Caki2 (cell line): Measurements from ENCODE around the gene ANKRD1. TPM values are rescaled to one million over a fixed set of nuclear protein-coding genes. Genes with fewer than 3 reads are reported as not detected.
"Not testable (repeated sequence)": the region's sequence is repeated elsewhere in the genome, so short reads cannot be mapped to it uniquely, and the experiment has no call there.

Experiments used
- DNase-seq: peaks from one replicate; pipeline ENCODE4 v3.0.0-alpha.2; 2015; ENCODE audit warnings: low read depth
- in situ Hi-C: cut with HindIII; loops from 2 replicates; pipeline ENCODE4 v1.10.0; 2016; ENCODE audit warnings: low sequenced_read_pairs, low pct_unique_long_range_greater_than_20kb, mixed read lengths
- total RNA-seq: library from RNA; depleted of rRNA; stranded (reverse); fragments of >200 nt; shearing (Covaris generic); gene quantifications from 2 replicates; pipeline ENCODE4 v1.2.3, GENCODE V29; 2014; ENCODE audit warnings: low replicate concordance

ANKRD1 gene
- total RNA-seq, 1 experiment from 2014 or later = 30.7 TPM

DNA sequence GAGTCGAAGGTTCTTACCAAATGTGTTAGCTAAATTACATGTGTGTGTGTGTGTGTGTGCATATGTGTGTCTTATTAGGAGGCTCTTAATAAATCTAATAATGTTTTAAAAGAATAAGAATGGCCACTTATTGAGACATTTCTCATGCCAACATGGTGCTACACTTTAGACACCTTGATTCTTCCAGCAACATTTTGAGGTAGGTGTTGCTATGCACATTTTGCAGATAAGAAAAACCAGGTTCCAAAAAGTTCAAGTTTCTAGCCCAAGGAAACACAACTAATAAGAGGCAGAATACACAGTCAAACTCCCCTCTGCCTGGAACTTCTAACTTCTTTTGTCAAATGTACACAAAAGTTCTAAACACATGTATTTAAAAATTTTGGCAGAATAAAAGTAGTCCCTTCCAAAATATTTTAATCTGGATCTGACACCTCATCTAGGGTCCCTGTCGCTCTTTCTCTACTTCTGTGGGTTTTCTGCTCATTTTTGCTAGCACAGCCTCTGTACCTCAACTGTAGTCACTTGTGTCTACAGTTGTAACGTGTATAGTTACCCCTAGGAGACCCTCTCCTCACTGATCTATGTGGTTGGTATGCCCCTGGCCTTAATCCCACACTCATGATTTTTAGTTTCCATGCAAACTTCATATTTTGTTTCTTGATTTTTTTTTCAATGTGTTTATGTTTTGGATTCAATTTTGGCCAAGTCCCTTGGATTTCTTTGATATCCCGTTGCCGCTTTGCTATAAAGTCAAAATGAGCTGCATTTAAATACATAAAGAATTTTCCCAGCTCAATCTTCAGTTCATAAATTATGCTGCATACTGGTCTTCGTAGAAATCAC is 4.3 kb downstream of the ANKRD1 start:
- no peak for DNase-seq
- in situ Hi-C loops = no loop called here

DNA sequence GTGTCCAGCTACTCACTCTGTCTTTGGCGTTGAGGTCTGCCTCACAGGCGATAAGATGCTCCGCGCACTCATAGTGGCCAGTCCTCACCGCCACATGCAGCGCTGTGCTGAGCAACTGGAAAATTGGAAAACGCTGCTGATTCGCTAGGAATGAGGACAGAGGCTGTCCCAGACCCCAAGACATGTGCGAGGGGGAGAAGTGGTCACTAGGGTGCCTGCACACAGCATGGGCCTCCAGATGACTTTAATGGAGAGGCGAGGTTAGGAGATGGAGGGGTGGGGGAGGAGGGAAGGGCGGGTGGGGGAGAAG is 5.2 kb downstream of the ANKRD1 start:
- in situ Hi-C loops = no loop called here
- no peak for DNase-seq

DNA sequence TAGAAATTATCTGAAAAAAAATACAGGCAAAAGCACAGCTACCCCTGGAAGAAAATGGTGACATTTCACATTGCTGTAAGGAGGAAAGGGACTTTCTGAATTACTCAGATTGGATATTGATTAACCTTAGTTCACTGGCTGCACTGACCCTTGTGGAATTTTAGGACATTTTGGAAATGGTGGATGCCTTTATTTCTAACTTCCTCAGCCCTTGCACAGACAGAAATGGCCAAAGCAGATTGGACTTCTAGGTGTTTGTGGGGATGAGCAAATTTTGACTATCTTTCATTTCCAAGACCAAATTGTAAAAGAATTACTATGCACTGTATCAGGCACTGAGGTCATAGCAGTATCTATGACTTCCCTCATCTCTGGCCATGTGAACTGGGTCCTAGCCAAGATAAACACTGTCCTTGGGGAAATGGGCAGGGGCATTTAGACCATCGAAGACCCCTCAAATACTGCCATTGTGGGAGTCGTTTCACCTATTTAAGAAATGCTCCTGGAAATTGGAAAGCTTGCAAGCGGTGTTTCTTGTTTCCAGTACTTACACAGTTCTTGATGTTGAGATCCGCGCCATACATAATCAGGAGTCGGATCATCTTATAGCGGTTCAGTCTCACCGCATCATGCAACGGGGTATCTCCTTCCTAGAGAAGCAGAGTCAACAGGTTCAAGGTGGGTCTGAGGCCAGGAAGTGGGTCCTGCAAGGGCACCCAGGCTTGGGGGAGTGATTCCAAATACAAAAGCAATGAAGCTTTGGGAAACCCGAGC is 5.7 kb downstream of the ANKRD1 start:
- no peak for DNase-seq
- in situ Hi-C loops = no loop called here

DNA sequence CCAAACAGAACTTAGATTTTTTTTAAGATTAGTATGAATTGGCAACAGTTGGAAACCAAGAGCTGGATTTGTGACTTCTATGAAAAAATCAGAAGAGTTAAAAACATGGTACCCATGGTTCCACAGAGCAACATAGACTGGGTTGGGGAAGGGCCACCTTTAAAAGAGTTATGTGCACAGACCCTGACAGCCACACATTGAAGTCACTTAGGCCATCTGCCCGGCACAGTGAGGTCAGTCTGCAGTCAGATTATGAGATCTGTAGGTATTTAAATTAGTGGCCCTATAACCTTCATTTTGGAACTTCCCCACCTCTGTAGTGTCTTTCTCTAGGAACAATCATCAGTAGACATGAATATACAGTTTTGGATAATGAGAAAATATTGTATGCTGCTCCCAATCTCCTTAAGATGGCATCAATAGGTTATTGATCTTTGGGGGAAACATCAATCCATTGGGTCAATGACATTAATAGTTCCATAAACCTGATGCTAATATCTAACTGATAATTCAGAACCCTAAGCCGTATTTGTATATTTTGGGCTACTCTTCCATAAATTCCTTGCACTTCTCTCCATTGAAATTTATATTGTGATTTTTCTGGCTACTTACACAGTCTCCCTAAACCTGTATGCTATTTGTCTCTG is 7.0 kb downstream of the ANKRD1 start:
- in situ Hi-C loops = no loop called here
- DNase-seq = no peak

DNA sequence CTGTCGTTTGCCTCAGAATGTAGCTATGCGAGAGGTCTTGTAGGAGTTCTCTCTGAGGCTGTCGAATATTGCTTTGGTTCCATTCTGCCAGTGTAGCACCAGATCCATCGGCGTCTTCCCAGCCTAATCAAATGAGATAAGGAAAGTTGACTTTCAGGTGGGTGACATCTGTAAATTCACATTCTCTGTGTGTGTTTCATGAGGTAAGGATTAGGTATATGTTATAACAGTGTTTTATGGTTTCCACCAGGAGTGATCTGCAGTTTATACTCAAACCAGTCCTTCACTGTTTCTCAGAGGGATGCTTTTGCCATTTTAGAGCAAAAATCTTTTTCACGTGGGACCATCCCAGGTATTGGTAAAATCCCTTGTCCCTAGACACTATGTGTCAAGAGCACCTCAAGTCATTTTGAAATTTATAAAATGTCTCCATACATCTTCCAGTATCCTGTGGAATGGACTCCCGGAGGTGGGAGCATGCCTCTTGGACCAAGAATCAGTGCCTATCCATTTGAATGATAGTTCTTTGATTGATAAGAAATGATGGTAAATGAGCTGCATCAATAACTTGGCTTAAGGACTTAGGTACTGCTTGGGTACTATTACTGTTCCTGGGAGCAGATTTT is 7.9 kb downstream of the ANKRD1 start:
- in situ Hi-C loops = no loop called here
- DNase-seq = no peak

DNA sequence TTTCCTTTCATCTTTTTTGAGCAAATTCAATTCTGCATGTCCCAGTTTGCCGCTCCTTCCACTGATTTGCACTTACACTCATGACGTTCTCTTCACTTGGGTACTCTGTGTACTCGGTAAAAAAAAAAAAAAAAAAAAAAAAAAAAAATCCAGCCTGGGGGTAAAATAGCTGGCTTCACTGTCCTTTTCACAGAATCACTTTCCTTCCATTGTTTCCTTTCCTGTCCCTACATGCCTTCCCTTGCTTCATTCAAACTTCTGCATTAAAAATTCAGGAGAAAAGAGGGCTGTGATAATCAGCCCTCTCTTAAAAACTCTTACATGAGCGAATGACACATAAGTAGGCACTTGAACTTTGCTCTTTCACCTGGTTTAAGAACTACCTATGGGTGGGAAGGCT is 8.7 kb downstream of the ANKRD1 start:
- DNase-seq = no peak
- in situ Hi-C loops = no loop called here

DNA sequence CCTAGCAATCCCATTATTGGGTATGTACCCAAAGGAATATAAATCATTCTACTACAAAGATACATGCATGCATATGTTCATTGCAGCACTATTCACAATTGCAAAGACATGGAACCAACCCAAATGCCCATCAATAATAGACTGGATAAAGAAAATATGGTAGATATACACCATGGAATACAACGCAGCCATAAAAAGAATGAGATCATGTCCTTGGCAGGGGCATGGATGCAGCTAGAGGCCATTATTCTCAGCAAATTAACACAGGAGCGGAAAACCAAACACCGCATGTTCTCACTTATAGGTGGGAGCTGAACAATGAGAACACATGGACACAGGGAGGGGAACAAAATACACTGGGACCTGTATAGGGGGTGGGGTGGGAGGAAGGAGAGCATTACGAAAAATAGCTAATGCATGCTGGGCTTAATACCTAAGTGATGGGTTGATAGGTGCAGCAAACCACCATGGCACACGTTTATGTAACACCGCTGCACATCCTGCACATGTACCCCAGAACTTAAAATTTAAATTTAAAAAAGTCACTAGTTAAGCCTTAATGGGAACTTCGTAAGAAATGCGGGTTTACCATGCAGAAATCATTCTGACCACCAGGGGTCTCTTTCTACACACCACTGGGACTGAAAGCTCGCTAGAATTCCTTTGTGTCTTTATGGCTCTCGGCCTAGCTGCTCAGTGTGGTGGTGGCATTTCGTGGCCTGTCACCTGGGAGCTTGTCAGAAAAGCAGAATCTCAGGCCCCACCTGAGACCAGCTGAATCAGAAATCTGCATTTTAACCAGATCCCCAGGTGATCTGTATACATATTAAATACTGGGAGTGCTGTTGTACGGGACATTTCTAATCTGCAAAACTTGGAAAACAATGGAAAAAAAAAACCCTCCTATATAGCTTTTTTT is 9.5 kb downstream of the ANKRD1 start:
- peak; percentile 62 for DNase-seq
- in situ Hi-C loops = no loop called here

DNA sequence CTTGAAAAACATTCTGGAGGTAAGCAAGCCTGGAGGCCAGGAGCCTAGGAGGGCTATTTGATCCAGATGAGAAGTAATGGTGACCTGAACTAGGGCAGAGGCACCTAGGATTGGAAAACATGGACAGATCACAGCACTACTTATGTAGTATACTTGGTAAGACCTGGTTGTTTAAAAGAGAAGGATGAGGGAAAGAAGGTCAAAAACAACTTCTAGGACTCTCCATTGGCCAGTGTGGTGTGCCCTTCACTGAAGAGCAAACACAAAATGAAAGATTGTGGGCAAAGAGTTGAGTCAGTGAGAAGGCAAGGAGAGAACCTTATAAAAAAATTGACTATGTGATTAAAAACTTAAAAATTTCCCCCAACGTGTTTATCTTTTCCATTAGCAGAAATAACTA is 14.3 kb downstream of the ANKRD1 start:
- in situ Hi-C loops = no loop called here
- no peak for DNase-seq

DNA sequence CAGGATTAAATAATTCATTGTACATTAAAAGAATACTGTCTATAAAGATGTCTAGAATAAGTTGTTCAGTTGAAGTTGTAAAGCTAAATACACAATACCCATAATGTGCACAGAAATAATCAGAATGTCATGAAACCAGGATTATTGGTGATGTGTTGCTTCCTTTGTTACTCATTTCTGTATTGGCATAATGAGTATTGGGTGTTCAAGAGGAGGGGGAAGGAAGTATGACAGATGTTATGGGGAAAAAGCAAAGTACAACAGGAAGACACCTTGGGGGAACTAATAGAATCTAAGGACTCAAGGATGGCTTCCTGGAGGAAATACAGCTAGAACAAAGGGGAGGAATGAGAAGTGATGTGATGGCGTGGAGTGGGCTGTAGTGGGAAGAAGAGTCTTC is 15.0 kb downstream of the ANKRD1 start:
- in situ Hi-C loops = no loop called here

DNA sequence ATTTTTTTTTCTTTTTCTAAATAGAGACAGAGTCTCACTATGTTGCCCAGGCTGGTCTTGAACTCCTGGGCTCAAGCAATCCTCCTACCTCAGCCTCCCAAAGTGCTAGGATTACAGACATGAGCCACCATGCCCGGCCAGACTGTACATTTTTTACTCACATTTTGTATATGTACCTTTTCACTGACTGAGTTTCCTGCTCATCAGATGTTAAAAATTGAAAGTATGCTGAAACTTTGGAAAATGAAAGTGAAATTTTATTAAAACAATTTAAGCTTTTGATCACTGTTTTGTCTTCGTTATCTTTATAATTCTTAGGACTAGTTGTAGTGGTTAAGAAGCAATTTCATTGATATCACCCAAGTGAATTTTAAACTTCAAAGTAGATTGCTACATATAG is 24.0 kb downstream of the ANKRD1 start:
- DNase-seq, in situ Hi-C loops: not testable (repeated sequence)

More for the DNA sequence above, 15.0 kb downstream of the ANKRD1 start:
- no peak for DNase-seq

DNA sequence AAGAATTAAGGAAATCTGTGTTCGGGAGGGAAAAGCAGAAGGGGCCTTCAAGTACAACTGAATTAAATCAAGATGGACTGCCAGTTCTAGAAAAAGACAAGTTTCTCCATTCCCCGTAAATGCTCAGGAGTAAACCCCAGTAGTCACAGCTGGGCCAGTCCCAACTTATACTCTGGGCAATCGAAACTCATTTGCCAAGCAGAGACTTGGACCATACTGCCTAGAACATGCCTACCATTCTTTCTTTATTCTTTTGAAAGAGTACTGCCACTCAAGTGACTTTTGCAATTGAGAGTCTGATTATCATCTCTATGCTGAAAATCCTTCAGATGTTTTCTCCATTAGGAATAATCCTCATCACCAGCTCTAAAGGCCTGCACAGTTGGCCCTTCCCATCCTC is 27.7 kb downstream of the ANKRD1 start:
- in situ Hi-C loops = no loop called here
- no peak for DNase-seq

DNA sequence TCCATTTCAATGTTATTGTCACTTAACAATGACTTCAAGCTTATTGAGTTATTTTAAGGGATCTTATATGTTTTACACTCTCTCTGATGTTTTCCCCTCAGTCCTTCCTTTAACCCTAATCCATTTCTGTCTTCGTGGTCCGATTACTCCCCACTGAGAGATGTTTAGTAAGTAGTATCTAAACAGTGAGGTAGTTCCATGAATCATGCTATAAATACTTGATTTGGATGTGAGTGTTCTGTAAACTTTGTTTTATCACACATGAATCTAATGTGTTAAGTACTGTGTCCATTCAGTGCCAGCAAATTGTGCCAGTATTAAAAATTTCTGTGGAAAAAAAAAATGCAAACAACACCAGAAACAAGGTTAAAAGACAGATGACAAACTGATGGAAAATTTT is 30.5 kb downstream of the ANKRD1 start:
- no peak for DNase-seq
- in situ Hi-C loops = no loop called here

DNA sequence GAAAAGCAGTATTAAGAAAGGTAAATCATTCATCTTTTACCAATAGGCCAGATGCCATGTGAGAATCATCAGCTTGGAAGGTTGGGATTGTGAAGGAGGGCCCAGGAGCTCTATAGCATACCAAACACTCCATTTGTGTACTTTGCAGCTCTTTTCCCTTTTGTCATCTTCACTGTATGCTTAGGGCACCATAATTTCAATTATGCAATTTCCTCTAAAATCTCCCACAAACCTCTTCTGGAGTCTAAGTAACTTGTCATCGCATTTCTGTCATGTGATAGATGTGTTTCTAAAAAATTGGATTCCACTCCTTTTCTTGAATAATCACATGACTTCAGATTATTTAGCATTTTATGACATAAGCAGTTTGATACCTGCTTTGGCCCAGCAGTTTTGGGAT is 31.3 kb downstream of the ANKRD1 start:
- DNase-seq = no peak
- in situ Hi-C loops = no loop called here

DNA sequence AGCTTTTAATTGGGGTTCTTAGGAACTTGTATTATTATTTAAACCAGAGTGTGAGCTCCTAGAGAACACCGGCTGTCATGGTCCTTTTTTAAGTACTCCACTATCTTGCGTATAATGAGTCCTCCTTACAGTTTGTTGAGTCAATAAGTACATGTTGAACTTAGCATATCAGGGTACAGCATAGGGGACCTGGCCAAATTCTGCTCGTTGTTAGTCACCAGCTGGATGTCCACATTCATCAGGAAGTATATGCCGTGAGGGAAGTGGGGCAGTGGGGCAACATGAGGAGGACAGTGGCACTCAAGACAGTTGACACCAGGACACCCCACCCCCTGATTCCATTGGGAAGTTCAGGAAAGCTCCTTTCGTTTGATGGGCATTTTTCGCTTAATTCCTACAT is 32.5 kb downstream of the ANKRD1 start:
- in situ Hi-C loops = no loop called here
- DNase-seq = no peak

DNA sequence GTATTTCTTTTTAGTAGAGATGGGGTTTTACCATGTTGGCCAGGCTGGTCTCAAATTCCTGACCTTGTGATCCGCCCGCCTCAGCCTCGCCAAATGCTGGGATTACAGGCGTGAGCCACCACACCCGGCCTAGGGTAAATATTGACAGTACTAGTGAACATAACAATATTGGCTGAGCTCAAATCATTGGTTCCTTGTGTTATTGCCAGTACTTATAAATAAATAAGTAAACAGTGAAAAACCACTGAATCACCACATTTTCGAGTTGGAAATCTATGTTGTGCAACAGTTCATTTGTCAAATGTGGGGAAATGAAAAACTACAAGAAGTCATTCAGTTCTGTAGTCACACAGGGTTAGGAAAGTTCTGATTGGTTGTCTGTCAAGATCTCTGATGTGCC is 33.3 kb downstream of the ANKRD1 start:
- in situ Hi-C loops = no loop called here
- DNase-seq = no peak

DNA sequence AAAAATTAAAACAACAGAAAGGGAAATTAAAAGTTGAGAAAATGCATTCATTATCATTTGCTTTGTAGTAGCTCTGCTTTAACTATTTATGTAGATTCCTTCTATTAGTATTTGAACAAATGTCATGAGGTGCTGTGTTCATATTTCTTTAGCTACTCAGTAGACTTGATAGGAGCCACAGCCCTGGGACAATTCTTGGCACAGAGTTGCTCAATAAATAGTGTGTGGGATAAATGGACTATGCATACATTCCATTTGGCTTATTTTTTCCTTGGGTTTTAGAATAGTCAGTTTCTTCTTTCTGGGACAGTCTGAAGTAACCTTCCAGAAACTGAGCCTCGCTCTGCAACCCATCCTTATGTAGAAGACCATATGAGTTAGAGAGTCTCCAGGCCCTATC is 35.7 kb downstream of the ANKRD1 start:
- in situ Hi-C loops = no loop called here
- DNase-seq = no peak

DNA sequence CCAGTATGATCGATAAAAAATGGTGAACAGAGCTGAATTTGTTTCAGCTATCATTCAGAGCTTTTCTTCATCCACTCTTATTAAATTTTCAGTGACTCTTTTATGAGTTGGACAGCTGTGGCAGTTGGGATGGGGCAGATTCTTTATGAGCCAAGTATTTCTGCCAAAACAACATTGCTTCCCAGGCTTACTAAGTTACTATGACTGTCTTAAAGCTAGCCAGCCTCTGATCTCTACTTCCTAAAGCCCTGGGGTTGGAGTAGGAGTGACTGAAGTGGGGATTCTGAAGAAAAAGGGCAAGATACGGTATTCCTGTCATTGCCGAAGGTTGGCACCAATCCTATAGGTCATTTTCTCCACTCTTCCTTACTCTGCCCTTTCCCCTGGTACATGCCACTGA is 36.5 kb downstream of the ANKRD1 start:
- in situ Hi-C loops = no loop called here
- no peak for DNase-seq
